Lower leg skin (tissue), 3 donors: Measurements from ENCODE around the gene SF3A2.

Experiments
- POLR2A ChIP-seq, 2 donors: fragments of 450-650 bp; IDR thresholded peaks; one replicate each; pipeline ENCODE4 v1.6.1; 2016 to 2017; ENCODE audit warnings: antibody characterized with exemption in 2 of 2, mild to moderate bottlenecking in 1 of 2, moderate library complexity in 1 of 2
- TF ChIP-seq, protein P1 (sequence below), 3 donors: fragments of 450-650 bp; IDR thresholded peaks; one replicate each; pipeline ENCODE4 v1.5.1; 2016; ENCODE audit warnings: antibody characterized with exemption in 3 of 3, mild to moderate bottlenecking in 3 of 3, moderate library complexity in 2 of 3

DNA sequence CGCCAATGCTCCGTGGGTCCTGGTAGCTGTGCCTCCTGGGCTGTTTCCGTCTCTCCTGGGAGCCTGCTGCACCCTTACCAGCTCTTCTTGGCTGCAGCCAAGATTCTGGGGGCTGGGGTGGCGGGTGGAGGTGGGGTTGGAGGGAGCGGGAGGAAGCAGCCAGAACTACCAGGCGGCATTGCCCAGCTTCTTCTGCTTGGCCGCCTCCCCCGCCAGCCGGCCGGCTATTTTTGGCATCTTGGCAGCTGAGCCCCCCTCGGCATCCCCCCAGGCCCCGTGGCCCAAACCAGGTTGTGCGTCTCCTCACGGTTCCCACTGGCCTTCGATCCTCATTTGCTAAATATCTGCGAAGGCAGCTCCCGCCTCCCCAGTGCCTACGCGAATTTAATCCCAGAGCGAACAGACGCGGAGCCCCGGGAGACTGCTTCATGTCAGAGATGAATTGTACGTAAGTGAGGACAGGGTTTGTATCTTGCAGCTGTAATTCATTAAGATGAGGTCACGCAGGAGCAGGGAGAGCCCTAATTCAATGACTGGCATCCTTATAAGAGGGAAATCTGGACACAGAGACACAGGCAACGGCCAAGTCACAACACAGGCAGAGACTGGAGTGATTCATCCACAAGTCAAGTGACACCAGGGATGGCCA is 58.2 kb downstream of the SF3A2 start:
- TF ChIP-seq, protein P1, sequence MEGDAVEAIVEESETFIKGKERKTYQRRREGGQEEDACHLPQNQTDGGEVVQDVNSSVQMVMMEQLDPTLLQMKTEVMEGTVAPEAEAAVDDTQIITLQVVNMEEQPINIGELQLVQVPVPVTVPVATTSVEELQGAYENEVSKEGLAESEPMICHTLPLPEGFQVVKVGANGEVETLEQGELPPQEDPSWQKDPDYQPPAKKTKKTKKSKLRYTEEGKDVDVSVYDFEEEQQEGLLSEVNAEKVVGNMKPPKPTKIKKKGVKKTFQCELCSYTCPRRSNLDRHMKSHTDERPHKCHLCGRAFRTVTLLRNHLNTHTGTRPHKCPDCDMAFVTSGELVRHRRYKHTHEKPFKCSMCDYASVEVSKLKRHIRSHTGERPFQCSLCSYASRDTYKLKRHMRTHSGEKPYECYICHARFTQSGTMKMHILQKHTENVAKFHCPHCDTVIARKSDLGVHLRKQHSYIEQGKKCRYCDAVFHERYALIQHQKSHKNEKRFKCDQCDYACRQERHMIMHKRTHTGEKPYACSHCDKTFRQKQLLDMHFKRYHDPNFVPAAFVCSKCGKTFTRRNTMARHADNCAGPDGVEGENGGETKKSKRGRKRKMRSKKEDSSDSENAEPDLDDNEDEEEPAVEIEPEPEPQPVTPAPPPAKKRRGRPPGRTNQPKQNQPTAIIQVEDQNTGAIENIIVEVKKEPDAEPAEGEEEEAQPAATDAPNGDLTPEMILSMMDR (IDR thresholded peaks at IDR 0.05) = no peak
- TF ChIP-seq POLR2A (IDR thresholded peaks at IDR 0.05) = no peak
